Skeletal muscle satellite cell (primary cell): ENCODE results near the gene BRAT1.

Experiments used
- H3K27me3 ChIP-seq: 2 replicates; pipeline ENCODE4 v1.7.0; 2013; ENCODE audit warnings: low read length; ENCODE audit not compliant: control insufficient read depth, insufficient read depth
- H3K36me3 ChIP-seq: 2 replicates; pipeline ENCODE4 v1.7.0; 2013; ENCODE audit warnings: mild to moderate bottlenecking, control low read depth, low read length; ENCODE audit not compliant: insufficient read depth
- H3K4me1 ChIP-seq: 2 replicates; pipeline ENCODE4 v1.7.0; 2013; ENCODE audit warnings: low read length; ENCODE audit not compliant: control insufficient read depth, insufficient read depth
- H3K4me2 ChIP-seq: 2 replicates; pipeline ENCODE4 v1.7.0; 2013; ENCODE audit warnings: mild to moderate bottlenecking, low read length
- H3K4me3 ChIP-seq: 2 replicates; pipeline ENCODE4 v1.7.0; 2013; ENCODE audit warnings: low read length
- H3K9ac ChIP-seq: 2 replicates; pipeline ENCODE4 v1.7.0; 2013; ENCODE audit warnings: mild to moderate bottlenecking, low read depth, low read length, moderate library complexity
- H3K9me3 ChIP-seq: replicated peaks from 2 replicates; pipeline ENCODE4 v1.7.0; 2013; ENCODE audit warnings: mild to moderate bottlenecking, control low read depth, low read length

BRAT1 gene

DNA sequence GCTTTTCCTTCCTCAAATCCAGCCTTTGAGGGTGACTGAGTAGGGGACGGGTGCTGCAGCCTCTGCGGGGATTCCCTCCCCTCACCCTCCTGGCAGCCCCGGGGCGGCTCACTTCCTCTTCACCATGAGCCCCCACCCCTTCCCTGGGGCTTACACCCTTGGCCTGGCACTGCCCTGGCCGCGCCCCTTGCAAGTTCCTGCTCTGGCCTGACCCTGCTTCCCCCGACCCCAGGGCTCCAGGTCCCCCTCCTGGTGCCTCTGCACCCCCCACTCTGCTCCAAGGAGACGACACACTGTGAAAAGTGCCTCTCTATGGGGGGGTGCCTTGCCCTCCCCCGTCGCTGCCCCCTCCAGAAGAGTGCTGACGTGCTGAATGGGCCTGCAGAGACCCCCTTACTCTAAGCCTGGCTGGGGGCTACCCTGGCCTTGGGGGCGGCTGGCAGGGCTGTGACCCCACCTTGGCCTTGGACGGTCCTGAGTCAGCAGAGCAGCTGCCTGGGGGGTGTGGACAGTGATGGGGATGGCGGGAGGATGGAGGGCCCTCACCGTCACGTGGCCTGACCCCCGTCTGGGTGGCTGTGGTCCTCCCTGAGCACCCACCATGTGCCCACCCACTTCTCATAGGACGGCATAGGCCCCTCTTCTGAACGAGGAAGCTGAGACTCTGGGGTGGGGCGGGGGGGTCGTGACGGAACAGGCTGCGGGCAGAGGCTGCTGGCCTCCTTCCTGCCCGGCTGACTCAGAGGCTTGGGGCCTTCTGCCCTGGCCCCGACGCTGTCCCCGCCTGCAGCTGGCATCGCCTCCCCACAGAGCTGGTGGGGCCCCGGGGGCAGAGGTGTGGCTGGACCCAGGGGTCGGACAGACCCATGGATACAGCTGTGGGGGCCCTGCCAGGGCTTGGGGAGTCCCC, 25.9 kb downstream of the BRAT1 start:
- peak overlapping the region; percentile 72 for H3K4me2 ChIP-seq
- peak overlapping the region; percentile 30 for H3K4me3 ChIP-seq
- H3K27me3 ChIP-seq, result no peaks in the 10 kb centered on the region
- peak overlapping the region; percentile 56 for H3K9ac ChIP-seq
- H3K4me1 ChIP-seq, result peaks cover 48% of the 10 kb centered on the region
- no peaks in the 10 kb centered on the region for H3K9me3 ChIP-seq
- H3K36me3 ChIP-seq, result peaks cover 29% of the 10 kb centered on the region

DNA sequence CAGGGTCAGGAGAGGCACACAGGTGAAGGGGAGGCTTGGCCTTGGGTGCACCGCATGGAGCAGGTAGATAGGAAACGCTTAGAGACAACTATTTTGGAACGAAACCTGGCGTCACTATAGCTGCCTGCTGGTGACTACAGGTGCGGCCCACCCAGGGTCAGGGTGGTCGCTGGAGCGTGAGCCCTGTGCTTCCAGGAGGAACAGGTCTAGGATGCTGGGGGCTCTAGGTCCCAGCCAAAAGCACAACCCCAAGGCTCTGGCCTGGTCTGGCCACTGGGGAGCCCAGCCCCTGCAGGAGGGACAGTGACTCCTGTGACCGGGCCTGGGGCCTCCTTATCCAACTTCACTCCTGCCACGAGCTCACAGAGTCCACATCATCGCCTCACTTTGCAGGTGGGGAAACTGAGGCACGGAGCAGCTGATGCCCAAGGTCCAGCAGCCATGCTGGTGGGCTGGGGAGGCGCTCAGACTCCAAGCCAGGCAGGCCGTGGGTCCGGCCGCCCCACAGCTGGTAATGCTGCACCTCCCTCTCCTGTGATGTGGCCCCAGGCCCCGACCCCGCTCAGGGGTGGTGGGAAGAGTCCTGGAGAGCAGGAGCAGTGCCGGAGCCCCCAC, 26.7 kb downstream of the BRAT1 start:
- no peaks in the 10 kb centered on the region for H3K9me3 ChIP-seq
- peaks cover 29% of the 10 kb centered on the region for H3K36me3 ChIP-seq
- no peaks in the 10 kb centered on the region for H3K27me3 ChIP-seq
- H3K4me1 ChIP-seq, result peaks cover 56% of the 10 kb centered on the region
- H3K4me2 ChIP-seq, result peak overlapping the region; percentile 57
- peak overlapping the region; percentile 30 for H3K4me3 ChIP-seq
- no peak overlapping the region for H3K9ac ChIP-seq

DNA sequence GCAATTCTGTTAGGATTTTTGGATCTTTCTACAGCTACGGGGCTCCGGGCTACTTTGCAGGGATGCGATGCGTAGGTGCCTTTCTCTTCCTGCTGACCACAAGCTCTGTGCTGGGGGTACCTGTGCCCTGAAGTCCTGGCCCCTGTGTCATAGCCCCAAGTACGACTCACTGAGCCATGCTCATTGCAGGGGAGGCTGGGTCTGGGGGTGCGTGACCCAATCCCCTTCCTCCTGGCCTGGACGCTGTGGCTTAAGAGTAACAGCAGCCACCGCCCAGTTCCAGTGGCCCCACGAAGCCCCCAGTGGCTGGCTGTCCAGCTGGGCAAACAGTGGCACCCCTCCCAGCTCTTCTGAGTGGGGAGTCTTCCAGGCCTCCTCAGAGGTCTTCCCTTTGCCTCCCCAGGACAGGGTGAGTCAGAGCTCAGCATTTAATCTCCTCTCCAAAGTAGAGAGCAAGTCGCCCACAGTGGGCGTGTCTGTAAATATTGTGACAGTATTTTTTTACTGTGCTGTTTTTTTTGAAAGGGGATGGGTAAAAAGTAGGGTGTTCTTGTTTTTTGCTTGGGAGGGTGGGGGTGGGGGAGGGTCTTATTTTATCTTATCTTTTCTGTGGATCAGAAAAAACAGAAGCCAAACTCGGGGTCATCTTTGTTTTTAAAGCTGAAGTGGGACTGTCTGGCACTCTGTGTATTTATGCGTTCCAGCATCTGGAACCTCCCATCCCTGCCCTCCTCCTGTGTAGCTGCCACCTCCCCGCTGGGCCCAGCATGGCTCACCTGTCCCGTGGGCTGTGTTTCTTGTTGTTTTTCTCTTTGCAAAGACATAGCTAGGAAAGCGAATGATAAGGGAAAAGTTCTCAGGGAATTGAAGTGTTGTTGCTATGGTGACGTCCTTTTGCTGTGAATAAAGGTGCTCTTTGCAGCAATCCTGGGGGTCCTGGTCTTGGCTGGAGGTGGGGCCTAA, 27.5 kb downstream of the BRAT1 start:
- H3K4me3 ChIP-seq, result no peak overlapping the region
- H3K9ac ChIP-seq, result no peak overlapping the region
- peak overlapping the region; percentile 60 for H3K4me2 ChIP-seq
- peaks cover 64% of the 10 kb centered on the region for H3K4me1 ChIP-seq
- H3K36me3 ChIP-seq, result peaks cover 29% of the 10 kb centered on the region
- H3K27me3 ChIP-seq, result no peaks in the 10 kb centered on the region
- H3K9me3 ChIP-seq, result no peaks in the 10 kb centered on the region

GRCh38 chr7:2526659-2527504, 28.4 kb downstream of the BRAT1 start:
- Histone ChIP-seq H3K4me3 (no peak overlapping the region), H3K4me2 (peak overlapping the region; percentile 60), H3K36me3 (peaks cover 29% of the 10 kb centered on the region), H3K4me1 (peaks cover 73% of the 10 kb centered on the region), H3K9me3 (no peaks in the 10 kb centered on the region), H3K27me3 (no peaks in the 10 kb centered on the region), H3K9ac (no peak overlapping the region)

- no peaks in the 10 kb centered on the region for H3K9me3 ChIP-seq
- no peaks in the 10 kb centered on the region for H3K27me3 ChIP-seq
- H3K4me3 ChIP-seq, result no peak overlapping the region
- peaks cover 29% of the 10 kb centered on the region for H3K36me3 ChIP-seq
- H3K4me1 ChIP-seq, result peaks cover 73% of the 10 kb centered on the region
- H3K9ac ChIP-seq, result no peak overlapping the region
- no peak overlapping the region for H3K4me2 ChIP-seq
Observed at GRCh38 chr7:2525658-2526630, 29.4 kb downstream of the BRAT1 start.

DNA sequence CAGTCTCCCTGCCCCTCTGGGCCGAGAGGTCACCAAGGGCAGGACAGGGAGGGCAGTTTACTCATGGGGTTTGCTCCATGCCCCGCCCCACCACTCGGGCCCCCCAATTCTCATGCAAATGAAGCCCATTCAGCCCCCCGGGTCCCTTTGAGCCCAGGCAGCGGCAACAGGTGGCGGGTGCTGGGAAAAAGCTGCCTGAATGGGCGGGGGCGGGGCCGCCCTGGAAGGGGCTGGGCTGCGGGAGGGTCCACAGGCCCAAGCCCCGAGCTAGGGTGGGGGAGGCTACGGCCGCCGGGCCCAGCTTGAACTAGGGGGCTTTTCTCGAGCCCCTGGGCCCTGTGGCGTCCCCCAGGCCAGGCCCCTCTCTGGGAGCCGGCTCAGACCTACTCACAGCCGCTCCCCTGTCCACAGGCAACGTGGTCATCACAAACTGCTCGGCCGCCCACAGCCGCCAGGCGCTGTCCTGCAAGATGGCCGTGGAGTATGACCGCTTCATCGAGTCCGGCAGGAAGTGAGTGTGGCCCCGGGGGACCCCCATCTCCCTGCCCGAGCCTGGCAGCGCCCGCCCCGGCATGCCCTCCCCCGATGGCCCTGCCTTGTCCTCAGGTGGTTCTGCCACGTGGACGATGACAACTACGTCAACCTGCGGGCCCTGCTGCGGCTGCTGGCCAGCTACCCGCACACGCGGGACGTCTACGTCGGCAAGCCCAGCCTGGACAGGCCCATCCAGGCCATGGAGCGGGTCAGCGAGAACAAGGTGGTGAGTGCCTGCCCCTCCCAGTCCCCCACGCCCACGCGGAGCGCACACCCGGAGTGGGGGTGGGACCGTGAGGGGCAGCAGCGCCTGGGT, 30.3 kb downstream of the BRAT1 start:
- Histone ChIP-seq H3K27me3 (no peaks in the 10 kb centered on the region), H3K4me3 (no peak overlapping the region), H3K4me2 (no peak overlapping the region), H3K4me1 (peaks cover 68% of the 10 kb centered on the region), H3K36me3 (peaks cover 29% of the 10 kb centered on the region), H3K9me3 (no peaks in the 10 kb centered on the region), H3K9ac (no peak overlapping the region)

GRCh38 chr7:2523941-2524807, 31.1 kb downstream of the BRAT1 start:
- H3K27me3 ChIP-seq, result no peaks in the 10 kb centered on the region
- H3K9me3 ChIP-seq, result no peaks in the 10 kb centered on the region
- H3K9ac ChIP-seq, result peak overlapping the region; percentile 56
- H3K4me1 ChIP-seq, result peaks cover 61% of the 10 kb centered on the region
- peaks cover 29% of the 10 kb centered on the region for H3K36me3 ChIP-seq
- peak overlapping the region; percentile 73 for H3K4me3 ChIP-seq
- H3K4me2 ChIP-seq, result peak overlapping the region; percentile 87

DNA sequence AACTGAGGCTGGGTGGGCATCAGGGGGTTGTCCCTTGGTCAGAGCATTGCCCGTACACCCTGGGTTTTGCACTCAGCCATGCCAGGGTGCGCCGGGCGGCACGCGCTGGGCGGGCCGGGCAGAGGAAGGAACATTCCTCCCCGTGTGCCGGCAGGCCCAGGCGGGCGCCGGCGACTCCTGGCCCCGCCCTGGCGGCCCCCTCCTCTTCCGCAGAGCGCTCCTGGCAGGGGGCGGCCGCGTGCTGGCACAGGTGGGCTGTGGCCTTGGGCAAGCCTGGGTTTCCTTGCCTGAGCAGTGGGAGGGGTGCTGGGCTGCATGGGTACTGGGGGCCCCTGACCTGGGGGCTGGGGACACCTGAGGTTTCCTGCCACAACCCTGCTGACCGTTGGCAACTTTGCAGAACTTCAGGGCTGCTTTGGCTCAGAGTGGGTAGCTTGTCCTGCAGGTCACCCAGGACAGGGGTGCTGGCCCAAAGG, 31.8 kb downstream of the BRAT1 start:
- Histone ChIP-seq H3K27me3 (no peaks in the 10 kb centered on the region), H3K4me3 (peak overlapping the region; percentile 73), H3K4me1 (peaks cover 61% of the 10 kb centered on the region), H3K9ac (peak overlapping the region; percentile 56), H3K9me3 (no peaks in the 10 kb centered on the region), H3K4me2 (peak overlapping the region; percentile 87), H3K36me3 (peaks cover 24% of the 10 kb centered on the region)
